GM12874 (cell line): ENCODE data around the gene CTSD.

ENCODE experiments used
- TF ChIP-seq, protein P1 (sequence below): IDR thresholded peaks from 2 replicates; pipeline ENCODE4 v1.5.1; 2011; ENCODE audit warnings: low read depth, mild to moderate bottlenecking, control low read depth, low read length, moderate library complexity; ENCODE audit not compliant: insufficient read depth

The CTSD gene

DNA sequence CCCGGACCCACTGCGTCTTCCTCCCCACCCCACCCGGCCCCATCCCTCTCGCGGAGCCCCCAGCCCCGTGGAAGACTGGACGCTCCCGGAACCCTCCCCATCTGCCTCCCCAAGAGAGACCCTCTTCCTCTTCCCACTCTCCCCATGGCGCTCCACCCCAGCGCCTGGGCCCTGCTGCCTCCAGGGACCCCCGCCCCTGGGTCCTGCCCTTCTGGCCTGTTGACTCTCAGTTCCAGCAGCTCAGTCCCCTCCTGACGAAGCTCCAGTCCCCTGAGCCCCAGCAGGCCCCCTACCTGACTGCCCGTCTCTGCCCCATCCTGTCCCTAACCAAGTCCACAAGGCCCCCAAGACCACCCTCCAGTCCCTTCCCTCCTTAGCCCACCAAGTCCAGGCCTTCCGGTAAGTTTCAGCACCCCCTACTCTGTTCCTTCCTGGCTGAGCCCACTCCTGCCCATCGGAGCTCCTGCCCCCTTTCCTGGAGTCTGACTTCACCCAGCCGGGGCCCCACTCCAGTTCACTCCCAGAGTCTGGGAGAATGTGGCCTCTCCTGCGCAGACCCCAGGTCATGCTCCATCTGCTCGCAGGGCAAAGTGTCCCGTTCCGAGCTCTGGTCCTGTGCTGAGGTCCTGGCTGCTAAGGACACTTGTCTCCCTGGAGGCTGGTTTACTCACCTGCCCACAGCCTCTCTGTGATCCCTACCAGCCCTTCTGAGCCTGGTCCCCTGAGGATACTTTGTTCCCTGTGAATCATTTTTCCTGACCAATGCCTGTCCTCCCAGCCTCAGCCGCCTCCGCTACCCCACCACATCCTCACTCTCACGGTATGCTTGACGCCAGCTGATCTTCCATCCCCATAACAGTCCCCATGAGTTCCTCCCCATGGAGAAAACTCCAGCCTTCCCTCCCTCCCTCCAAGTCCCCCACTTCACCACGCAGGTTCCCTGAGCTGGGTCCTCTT lies 14.1 kb downstream of the CTSD start:
- TF ChIP-seq, protein P1, sequence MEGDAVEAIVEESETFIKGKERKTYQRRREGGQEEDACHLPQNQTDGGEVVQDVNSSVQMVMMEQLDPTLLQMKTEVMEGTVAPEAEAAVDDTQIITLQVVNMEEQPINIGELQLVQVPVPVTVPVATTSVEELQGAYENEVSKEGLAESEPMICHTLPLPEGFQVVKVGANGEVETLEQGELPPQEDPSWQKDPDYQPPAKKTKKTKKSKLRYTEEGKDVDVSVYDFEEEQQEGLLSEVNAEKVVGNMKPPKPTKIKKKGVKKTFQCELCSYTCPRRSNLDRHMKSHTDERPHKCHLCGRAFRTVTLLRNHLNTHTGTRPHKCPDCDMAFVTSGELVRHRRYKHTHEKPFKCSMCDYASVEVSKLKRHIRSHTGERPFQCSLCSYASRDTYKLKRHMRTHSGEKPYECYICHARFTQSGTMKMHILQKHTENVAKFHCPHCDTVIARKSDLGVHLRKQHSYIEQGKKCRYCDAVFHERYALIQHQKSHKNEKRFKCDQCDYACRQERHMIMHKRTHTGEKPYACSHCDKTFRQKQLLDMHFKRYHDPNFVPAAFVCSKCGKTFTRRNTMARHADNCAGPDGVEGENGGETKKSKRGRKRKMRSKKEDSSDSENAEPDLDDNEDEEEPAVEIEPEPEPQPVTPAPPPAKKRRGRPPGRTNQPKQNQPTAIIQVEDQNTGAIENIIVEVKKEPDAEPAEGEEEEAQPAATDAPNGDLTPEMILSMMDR: no peak

DNA sequence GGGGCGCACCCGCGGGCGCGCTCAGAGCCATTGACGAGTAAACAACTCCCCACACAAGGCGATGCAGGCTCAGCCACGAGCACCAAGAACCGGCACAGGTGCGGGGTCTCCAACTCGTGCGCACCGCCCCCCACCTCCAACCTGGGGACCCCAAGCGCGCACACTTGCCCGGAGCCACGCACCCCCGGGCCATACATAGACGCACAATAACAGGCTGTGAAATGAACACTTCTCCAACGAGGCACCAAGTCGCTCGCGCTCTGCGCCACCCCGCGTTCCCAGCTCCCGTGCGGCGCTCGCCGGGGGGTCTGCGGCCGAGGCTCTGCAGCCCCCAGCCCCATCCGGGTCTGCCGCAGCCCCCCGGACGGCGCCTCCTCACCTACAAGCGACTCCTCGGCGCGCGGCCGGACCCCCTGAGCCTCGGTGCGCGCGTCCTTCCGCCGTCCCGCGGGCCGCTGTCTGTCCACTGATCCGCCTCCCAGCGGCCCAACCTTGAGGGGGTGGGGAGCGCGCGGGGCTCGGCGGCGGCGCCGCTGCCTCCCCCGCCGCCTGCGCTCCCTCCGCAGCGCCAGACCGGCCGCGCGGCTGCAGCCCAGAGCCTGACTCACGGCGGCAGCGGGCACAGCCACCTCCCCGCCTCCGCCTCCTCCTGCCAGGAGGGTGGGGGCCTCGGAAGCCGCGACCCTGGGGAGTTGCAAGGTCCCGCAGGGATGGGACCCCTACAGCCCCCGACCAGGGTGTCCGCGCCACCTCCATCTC lies 14.9 kb downstream of the CTSD start:
- TF ChIP-seq, protein P1: no peak

DNA sequence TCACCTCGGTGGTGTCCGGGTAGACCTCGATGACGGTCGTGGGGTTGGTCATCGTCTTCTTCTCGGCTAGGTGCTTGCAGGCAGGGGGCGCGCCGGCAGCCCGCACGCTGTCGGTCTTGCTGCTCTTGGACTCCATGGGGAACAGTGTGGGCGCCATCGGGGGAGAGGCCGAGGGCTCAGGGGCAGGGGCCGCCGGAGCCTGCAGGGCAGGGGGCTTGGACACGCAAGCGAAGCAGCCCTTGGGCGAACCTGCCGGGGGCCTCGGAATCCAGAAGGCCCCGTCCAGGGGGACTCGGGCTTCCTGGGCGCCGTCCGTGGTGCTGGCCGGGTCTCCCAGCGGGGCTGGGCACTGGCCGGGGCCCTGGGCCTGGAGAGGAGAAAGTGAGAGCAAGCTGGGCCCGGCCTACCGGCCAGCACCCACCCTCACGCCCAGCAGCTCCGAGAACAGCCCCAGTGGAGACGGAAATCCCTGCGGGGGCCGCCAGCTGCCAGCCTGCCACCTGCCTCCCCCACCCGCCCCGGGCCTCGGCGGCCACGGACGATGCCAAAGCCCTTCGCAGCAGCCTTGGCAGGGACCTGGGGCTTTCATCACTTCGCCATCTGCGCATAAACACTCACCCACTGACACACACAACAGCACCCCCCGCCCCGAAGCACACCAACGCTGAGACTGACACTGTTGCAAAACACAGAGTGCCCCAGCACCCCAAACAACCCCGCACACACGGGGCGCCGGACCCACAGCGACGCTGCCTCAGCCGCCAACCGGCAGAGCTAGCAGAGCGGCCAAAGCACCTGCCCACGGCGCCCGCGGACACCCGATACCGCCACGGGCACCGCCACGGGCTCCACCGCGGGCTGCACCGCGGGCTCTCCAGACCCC lies 15.7 kb downstream of the CTSD start:
- TF ChIP-seq, protein P1: no peak

DNA sequence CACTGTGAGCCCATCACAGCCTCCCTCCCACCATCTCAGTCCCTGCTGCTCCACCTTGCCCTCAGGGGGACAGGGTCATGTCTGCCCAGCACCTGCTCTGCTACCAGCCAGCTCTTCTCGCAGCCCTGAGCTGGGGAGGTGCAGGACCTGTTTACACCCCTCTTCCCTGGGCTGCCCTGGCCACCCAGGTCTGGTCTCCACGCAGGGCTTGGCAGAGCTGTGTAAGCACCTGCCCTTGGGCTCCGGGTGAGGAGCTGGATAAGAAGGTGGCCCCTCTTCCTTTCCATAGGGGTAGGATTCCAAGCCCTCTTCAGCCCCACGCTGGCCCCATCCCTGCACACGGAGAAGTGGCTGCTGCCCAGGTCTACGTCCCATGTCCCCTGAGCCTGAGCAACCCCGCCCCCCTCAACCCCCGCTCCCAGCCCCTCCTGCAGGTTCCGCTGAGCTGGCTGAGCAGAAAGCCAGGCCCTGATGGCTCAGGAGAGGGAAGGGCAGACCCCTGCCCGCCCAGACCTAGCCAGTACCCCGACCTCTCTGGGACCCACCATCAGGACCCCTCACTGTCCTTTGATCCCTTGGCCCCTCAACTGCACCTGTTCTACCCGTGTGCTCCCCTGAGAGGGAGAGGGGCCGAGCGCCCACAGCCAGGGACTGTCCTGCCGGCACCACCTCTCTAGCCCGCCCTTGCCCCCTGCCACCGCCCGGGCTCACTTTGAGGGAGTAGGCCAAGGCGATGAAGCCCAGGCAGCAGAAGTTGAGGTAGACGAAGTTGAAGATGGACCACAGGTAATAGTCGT lies 16.6 kb downstream of the CTSD start:
- TF ChIP-seq, protein P1: no peak

DNA sequence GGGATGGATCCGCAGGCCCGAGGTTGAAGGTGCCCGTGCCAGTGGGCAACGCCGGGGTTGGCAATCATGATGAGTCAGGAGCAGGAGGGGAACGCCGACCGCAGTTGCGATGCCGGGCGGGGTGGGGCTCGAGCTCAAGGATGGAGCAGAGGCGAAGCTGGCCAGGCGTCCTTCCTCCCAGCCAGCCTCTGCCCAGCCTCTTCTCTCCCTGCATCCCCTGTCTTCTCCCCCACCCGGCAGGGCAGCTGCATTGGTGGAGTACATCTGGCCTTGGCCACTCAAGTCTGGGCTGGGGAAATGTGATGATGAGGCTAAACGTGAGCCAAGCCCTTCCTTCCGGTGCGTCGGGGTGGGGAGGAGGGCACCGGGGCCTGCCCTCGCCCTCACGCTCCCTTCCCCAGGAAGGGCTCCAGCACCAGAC lies 17.2 kb downstream of the CTSD start:
- TF ChIP-seq, protein P1: no peak

DNA sequence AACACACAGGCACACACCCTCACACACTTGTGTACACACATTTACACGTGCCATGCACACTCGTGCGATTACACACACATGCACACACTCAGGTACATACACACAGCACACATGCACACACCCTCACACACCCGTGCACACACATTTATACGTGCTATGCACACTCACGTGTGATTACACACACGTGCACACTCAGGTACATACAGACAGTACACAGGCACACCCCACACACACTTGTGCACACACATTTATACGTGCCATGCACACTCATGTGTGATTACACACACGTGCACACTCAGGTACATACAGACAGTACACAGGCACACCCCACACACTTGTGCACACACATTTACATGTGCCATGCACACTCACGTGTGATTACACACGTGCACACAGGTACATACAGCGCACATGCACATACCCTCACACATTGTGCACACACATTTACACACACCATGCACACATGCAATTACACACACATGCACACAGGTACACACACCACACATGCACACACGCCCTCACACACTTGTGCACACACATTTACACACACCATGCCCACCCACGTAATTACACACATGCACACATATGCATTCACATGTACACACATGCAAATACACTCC lies 17.9 kb downstream of the CTSD start:
- TF ChIP-seq, protein P1: no peak
